Measurements from ENCODE around the gene SPG7. TPM values are rescaled to one million over a fixed set of nuclear protein-coding genes. Genes with fewer than 3 reads are reported as not detected.

SPG7 gene
- total RNA-seq, 1 experiment from 2014 or later = 141 TPM

DNA sequence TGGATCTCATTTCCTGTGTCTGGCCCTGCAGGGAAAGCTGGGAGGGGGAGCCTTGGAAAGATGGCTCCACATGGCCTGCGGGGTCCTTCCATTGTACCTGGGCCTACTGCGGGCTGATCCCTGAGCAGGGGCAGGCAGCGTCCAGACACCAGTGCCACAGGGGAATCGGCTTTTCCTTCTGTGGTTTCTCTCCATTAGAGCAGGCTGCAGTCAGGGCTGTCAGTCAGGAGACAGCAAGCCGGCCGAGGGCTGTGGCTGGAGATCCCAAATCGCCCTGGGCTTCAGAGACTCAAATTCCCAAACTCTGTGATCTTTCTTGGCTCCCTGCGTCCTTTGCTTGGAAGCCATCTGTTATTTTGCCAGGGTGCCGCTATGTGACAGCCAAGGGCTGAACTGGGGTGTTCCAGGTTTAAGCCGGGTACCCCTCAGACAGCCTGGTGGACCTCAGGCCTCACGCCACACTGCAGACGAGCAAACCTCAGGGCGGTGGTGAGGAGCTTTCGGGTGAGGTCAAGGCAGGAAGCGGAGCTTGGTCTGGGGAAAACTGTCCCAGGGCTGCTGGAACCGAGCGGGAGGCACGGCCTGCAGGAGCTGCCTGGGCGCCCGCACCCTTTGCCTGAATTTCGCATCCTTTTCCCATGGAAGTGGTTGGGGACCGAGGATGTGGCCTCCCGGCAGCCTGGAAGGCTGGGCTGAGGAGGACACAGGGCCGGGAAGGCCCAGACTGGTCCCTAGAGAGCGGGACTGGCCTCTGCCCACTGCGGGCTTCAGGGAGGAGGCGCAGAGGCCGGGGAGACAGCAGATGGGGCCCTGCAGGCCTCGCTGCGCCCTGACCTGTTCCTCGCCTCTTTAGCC, 65.8 kb downstream of the SPG7 start:
- Mint-ChIP-seq H3K9me3 (no peaks in the 10 kb centered on the region), H3K4me3 (peak overlapping the region; percentile 56), H3K36me3 (no peaks in the 10 kb centered on the region; the same call in 1 of the 2 replicates), H3K4me1 (peaks cover 8% of the 10 kb centered on the region), H3K27me3 (ENCODE audit: low read depth) (peaks cover 10% of the 10 kb centered on the region), H3K27ac (peak overlapping the region; percentile 20; the same call in 1 of the 2 replicates)
- ATAC-seq (peak; percentile 14), DNase-seq (ENCODE audit: low spot score) (peak; percentile 43)
- CTCF ChIA-PET = interaction anchor here (0.5 to 1.1 kb wide), 6 partner anchors 9 to 917 kb away, joined by 3 to 14 read pairs (median 3); no protein-coding TSS in a partner anchor
- TF ChIP-seq IRF1 (CRISPR knock-in tag; IDR thresholded peaks at IDR 0.05) (no peak), ZNF263 (CRISPR knock-in tag; IDR thresholded peaks at IDR 0.05; ENCODE audit: low read depth) (no peak), ETV6 (CRISPR knock-in tag; IDR thresholded peaks at IDR 0.05) (no peak), ESRRA (CRISPR knock-in tag; IDR thresholded peaks at IDR 0.05; ENCODE audit: borderline replicate concordance) (no peak), ZNF423 (CRISPR knock-in tag; IDR thresholded peaks at IDR 0.05) (no peak), ZBTB43 (CRISPR knock-in tag; IDR thresholded peaks at IDR 0.05) (no peak), ATF1 (CRISPR knock-in tag; IDR thresholded peaks at IDR 0.05) (no peak), ZMAT4 (CRISPR knock-in tag; IDR thresholded peaks at IDR 0.05) (no peak), ZNF281 (CRISPR knock-in tag; IDR thresholded peaks at IDR 0.05) (no peak), HMGXB4 (CRISPR knock-in tag; IDR thresholded peaks at IDR 0.05) (no peak)
- TF ChIP-seq, protein P1, sequence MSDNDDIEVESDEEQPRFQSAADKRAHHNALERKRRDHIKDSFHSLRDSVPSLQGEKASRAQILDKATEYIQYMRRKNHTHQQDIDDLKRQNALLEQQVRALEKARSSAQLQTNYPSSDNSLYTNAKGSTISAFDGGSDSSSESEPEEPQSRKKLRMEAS (CRISPR knock-in tag; IDR thresholded peaks at IDR 0.05) = no peak
- TF ChIP-seq, protein P2, sequence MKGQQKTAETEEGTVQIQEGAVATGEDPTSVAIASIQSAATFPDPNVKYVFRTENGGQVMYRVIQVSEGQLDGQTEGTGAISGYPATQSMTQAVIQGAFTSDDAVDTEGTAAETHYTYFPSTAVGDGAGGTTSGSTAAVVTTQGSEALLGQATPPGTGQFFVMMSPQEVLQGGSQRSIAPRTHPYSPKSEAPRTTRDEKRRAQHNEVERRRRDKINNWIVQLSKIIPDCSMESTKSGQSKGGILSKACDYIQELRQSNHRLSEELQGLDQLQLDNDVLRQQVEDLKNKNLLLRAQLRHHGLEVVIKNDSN (CRISPR knock-in tag; IDR thresholded peaks at IDR 0.05) = no peak
- TF ChIP-seq, protein P3, sequence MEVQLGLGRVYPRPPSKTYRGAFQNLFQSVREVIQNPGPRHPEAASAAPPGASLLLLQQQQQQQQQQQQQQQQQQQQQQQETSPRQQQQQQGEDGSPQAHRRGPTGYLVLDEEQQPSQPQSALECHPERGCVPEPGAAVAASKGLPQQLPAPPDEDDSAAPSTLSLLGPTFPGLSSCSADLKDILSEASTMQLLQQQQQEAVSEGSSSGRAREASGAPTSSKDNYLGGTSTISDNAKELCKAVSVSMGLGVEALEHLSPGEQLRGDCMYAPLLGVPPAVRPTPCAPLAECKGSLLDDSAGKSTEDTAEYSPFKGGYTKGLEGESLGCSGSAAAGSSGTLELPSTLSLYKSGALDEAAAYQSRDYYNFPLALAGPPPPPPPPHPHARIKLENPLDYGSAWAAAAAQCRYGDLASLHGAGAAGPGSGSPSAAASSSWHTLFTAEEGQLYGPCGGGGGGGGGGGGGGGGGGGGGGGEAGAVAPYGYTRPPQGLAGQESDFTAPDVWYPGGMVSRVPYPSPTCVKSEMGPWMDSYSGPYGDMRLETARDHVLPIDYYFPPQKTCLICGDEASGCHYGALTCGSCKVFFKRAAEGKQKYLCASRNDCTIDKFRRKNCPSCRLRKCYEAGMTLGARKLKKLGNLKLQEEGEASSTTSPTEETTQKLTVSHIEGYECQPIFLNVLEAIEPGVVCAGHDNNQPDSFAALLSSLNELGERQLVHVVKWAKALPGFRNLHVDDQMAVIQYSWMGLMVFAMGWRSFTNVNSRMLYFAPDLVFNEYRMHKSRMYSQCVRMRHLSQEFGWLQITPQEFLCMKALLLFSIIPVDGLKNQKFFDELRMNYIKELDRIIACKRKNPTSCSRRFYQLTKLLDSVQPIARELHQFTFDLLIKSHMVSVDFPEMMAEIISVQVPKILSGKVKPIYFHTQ (CRISPR knock-in tag; IDR thresholded peaks at IDR 0.05) = no peak
- TF ChIP-seq, protein P4, sequence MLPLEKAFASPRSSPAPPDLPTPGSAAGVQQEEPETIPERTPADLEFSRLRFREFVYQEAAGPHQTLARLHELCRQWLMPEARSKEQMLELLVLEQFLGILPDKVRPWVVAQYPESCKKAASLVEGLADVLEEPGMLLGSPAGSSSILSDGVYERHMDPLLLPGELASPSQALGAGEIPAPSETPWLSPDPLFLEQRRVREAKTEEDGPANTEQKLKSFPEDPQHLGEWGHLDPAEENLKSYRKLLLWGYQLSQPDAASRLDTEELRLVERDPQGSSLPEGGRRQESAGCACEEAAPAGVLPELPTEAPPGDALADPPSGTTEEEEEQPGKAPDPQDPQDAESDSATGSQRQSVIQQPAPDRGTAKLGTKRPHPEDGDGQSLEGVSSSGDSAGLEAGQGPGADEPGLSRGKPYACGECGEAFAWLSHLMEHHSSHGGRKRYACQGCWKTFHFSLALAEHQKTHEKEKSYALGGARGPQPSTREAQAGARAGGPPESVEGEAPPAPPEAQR (CRISPR knock-in tag; IDR thresholded peaks at IDR 0.05) = no peak
- POLR2A ChIA-PET = interaction anchor here (0.5 to 1.0 kb wide), 3 partner anchors 9 to 327 kb away, joined by 3 to 4 read pairs (median 3); no protein-coding TSS in a partner anchor

All from WTC11 (cell line).